A204.1 (cell line): ENCODE measurements around the gene NQO2.
"Not testable (repeated sequence)": the region's sequence is repeated elsewhere in the genome, so short reads cannot be mapped to it uniquely, and the experiment has no call there.

Experiments
- FAIRE-seq: peaks from 2 replicates; lab custom pipeline; 2012; peaks lifted over from hg19 to GRCh38; lab: Jason Lieb, UNC

NQO2 gene

GRCh38 chr6:3041606-3042005 lies 41.9 kb downstream of the NQO2 start:
- FAIRE-seq = no peak

DNA sequence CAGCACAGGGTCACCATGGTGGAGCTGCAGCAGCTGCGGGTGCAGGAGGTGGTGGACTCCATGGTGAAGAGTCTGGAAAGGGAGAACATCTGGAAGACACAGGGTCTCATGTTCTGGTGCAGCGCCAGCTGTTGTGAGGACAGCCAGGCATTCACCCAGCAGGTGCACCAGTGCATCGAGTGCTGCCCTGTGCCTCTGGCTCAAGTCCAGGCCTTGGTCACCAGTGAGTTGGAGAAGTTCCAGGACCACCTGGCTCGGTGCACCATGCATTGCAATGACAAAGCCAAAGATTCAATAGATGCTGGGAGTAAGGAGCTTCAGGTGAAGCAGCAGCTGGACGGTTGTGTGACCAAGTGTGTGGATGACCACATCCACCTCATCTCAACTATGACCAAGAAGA lies 45.7 kb downstream of the NQO2 start:
- FAIRE-seq = no peak

- FAIRE-seq = no peak
Observed at GRCh38 chr6:3045777-3046176, 46.1 kb downstream of the NQO2 start.

- no peak for FAIRE-seq
Observed at GRCh38 chr6:3046295-3046694, 46.6 kb downstream of the NQO2 start.

DNA sequence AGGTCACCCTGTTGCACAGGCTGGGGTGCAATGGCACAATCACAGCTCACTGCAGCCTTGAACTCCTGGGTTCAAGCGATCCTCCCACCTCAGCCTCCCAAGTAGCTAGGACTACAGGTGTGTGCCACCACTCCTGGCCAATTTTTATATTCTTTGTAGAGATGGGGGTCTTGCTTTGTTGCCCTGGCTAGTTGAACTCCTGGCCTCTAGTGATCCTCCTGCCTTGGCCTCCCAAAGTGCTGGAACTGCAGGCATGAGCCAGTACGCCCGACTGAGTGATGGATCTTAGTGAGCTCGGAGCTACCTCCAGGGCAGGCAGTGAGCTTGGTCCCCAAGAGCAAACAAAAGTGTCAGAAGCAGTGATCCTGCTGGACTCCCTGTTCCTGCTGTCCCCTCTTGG lies 48.3 kb downstream of the NQO2 start:
- not testable (repeated sequence) for FAIRE-seq

GRCh38 chr6:3052481-3053230 lies 53.0 kb downstream of the NQO2 start:
- FAIRE-seq = no peak

- FAIRE-seq = no peak
Observed at GRCh38 chr6:3053231-3053508, 53.5 kb downstream of the NQO2 start.

DNA sequence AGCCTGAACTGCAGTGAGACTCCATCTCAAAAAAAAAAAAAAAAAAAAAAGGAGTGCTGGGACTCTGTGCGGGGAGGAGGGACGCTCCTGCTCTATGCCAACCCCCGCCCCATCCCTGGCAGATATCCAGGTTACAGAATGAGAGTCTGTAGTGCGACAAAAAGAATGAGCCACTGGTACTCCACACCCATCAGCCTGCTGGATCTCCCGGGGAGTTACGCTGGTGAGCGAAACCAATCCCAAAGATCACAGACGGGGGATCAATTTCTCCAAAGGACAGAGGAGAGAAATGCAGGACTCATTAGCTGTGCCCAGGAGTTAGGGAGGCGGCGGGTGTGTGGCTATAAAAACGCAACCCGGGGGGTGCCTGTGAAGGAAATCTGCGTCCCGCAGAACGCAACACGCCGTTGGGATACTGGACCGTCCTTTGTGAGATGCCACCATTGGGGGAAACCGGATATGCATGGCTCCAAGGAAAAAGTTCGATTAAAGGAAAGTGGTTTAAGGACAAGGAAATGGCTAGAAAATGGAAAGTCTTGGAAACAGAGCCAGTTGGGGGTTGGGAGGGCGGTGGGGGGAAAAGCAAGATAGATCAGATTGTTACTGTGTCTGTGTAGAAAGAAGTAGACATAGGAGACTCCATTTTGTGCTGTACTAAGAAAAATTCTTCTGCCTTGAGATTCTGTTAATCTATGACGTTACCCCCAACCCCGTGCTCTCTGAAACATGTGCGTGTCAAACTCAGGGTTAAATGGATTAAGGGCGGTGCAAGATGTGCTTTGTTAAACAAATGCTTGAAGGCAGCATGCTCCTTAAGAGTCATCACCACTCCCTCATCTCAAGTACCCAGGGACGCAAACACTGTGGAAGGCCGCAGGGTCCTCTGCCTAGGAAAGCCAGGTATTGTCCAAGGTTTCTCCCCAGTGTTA lies 54.8 kb downstream of the NQO2 start:
- FAIRE-seq = not testable (repeated sequence)

DNA sequence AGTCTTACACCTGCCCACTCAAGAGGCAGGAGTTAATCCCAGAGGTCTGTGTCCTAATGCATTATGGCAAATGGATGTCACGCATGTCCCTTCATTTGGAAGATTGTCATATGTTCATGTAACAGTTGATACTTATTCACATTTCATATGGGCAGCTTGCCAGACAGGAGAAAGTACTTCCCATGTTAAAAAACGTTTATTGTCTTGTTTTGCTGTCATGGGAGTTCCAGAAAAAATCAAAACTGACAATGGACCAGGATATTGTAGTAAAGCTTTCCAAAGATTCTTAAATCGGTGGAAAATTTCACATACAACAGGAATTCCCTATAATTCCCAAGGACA lies 55.4 kb downstream of the NQO2 start:
- FAIRE-seq = not testable (repeated sequence)

- no peak for FAIRE-seq
Observed at GRCh38 chr6:3057063-3057770, 57.5 kb downstream of the NQO2 start.

DNA sequence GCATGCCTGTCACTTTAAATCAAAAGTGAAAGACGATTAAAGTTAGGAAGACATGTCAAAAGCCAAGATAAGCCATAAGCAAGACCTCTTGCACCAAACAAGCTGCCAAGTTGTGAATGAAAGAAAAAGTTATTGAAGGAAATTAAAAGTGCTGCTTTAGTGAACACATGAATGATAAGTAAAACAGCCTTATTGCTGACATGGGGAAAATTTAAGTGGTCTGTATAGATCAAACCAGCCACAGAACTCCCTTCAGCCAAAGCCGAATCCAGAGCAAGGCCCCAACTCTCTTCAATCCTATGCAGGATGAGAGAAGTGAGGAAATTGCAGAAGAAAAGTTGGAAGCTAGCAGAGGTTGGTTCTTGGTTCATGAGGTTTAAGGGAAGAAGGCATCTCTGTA lies 59.3 kb downstream of the NQO2 start:
- FAIRE-seq = no peak

DNA sequence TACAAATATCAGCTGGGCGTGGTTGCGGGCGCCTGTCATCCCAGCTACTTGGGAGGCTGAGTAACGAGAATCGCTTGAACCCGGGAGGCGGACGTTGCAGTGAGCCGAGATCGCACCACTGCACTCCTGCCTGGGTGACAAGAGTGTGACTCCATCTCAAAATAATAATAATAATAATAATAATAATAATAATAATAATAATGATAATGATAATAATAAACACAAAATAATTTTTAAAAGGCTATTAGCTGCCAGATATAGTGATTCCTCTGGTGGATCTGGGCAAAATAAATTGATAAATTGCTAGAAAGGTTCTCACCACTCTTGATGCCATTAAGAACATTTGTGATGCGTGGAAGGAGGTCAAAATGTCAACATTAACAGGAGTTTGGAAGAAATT lies 60.4 kb downstream of the NQO2 start:
- FAIRE-seq = not testable (repeated sequence)

DNA sequence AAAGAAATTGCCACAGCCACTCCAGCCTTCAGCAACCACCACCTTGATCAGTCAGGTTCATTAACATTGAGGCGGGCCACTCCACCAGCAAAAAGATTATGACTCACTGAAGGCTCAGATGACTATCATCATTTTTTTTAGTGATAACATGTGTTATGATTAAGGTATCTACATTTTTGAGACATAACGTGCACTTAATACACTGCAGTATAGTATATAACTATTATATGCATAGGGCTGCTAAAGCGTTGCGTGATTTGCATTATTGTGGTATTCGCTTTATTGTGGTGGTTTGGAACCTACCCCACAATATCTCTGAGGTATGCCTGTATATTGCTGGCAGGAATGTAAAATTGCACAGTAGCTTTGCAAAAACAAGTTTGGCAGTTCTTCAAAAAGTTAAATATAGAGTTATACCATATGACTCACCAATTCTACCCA lies 61.8 kb downstream of the NQO2 start:
- no peak for FAIRE-seq

- not testable (repeated sequence) for FAIRE-seq
Observed at GRCh38 chr6:3063340-3063732, 63.6 kb downstream of the NQO2 start.

DNA sequence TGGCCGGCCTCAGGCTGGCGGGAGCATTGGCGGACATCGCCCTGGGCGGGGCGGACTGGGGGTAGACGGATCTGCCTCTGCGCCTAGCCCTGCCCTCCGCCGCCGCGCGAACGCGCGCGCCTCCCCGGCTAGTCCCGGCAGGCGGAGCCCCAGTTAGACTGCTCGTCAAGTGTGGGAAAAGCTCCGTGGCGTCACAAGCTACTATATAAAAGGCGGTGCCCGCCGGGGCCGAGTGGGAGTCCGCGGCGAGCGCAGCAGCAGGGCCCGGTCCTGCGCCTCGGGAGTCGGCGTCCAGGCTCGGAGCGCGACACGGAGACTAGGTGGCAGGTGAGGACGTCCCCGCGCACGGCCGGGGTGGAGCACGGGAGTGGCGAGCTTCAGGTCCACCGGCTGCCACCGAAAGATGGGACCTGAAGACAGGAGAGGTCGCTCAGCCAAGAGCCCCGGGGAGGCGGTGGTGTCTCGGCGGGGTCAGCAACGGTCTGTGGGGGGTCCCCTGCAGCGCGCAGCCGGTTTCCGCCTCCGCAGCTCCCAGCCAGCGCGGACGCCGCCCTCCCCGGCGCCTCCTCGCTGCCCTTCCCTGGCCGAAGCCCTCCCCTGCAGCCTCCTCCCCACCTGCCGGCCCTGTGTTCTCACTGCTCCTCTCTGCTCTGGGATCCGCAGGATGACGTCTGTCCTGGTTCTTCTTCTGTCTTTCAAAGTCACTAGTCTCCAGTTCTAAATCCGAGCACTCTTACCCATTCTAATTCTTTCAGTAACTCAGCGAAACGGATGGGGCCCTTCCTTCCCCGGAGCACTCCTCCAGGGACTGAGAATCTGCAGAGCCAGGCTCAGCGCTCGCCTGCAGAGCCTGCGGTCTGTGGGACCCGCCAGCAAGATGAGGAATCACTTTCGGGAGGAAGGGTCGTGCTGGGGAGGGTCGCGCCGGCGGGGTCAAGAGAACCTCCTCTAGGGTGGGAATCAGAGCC lies 64.3 kb downstream of the NQO2 start:
- no peak for FAIRE-seq

- no peak for FAIRE-seq
Observed at GRCh38 chr6:3068329-3069214, 68.9 kb downstream of the NQO2 start, which contains the start of gene RIPK1. Gene RIPK1 (plus strand): TSS chr6:3068494. CDS start chr6:3076824, 8,330 bp downstream.
